PC-9 (cell line): Measurements from ENCODE around the gene SDK2. TPM values are rescaled to one million over a fixed set of nuclear protein-coding genes. Genes with fewer than 3 reads are reported as not detected.
"Not testable (repeated sequence)": the region's sequence is repeated elsewhere in the genome, so short reads cannot be mapped to it uniquely, and the experiment has no call there.

Experiments used
- BruUV-seq: library from RNA; stranded (reverse); fragments of 400-500 nt; replicated peaks from 2 replicates; lab custom pipeline; 2021; lab: Mats Ljungman, UMichigan
- CTCF ChIA-PET: fragments of 300-600 bp; sonication (Branson Sonifier 250); formaldehyde crosslinking; loops from one replicate; lab custom pipeline; 2022; ENCODE audit warnings: antibody characterized with exemption; lab: Charles Lee
- POLR2A ChIA-PET: fragments of 300-600 bp; sonication (Branson Sonifier 250); formaldehyde crosslinking; loops from one replicate; lab custom pipeline; 2022; ENCODE audit warnings: antibody characterized with exemption; ENCODE audit not compliant: unreplicated experiment; lab: Charles Lee
- DNase-seq, 2 experiments: peaks; one replicate each; pipeline versions ENCODE4 v3.0.0 to v3.0.0-alpha.2; 2015 to 2022; ENCODE audit warnings: mixed read lengths in 1 of 2
- H2AFZ ChIP-seq: fragments of 200-600 bp; sonication (generic); 2 replicates; pipeline ENCODE4 v1.8.1; 2017; ENCODE audit warnings: antibody characterized with exemption
- H3F3A ChIP-seq: fragments of 200-600 bp; sonication (generic); 2 replicates; pipeline ENCODE4 v1.8.1; 2017; ENCODE audit warnings: antibody characterized with exemption, mild to moderate bottlenecking, low read depth; ENCODE audit not compliant: insufficient read depth
- H3K27ac ChIP-seq: fragments of 200-600 bp; sonication (generic); 2 replicates; pipeline ENCODE4 v1.6.1; 2016; ENCODE audit warnings: mixed run types
- H3K27me3 ChIP-seq: fragments of 200-600 bp; sonication (generic); 2 replicates; pipeline ENCODE4 v1.6.1; 2016; ENCODE audit warnings: low read depth, mixed run types; ENCODE audit not compliant: insufficient read depth
- H3K36me3 ChIP-seq: fragments of 200-600 bp; sonication (generic); 2 replicates; pipeline ENCODE4 v1.6.1; 2016; ENCODE audit warnings: low read depth, mixed run types
- H3K4me1 ChIP-seq: fragments of 200-600 bp; sonication (generic); replicated peaks from 2 replicates; pipeline ENCODE4 v1.6.1; 2016; ENCODE audit warnings: mixed run types; ENCODE audit not compliant: insufficient read depth
- H3K4me2 ChIP-seq: fragments of 200-600 bp; sonication (generic); 2 replicates; pipeline ENCODE4 v1.6.1; 2017; ENCODE audit warnings: mixed run types
- H3K4me3 ChIP-seq: fragments of 200-600 bp; sonication (generic); 2 replicates; pipeline ENCODE4 v1.6.1; 2016; ENCODE audit warnings: mixed run types
- H3K79me2 ChIP-seq: fragments of 200-600 bp; sonication (generic); 2 replicates; pipeline ENCODE4 v1.6.1; 2017; ENCODE audit warnings: low read depth, mixed run types
- H3K9me2 ChIP-seq: fragments of 200-600 bp; sonication (generic); 2 replicates; pipeline ENCODE4 v1.8.1; 2017; ENCODE audit warnings: mild to moderate bottlenecking; ENCODE audit not compliant: insufficient read depth
- H3K9me3 ChIP-seq: fragments of 200-600 bp; sonication (generic); 2 replicates; pipeline ENCODE4 v1.8.1; 2016; ENCODE audit warnings: low read depth; ENCODE audit not compliant: insufficient read depth
- H4K20me1 ChIP-seq: fragments of 200-600 bp; sonication (generic); 2 replicates; pipeline ENCODE4 v1.8.1; 2017; ENCODE audit not compliant: insufficient read depth
- CTCF ChIP-seq: fragments of 200-600 bp; sonication (generic); conservative IDR thresholded peaks from 2 replicates; pipeline ENCODE4 v1.6.1; 2017; ENCODE audit warnings: mixed run types, antibody characterized with exemption, mild to moderate bottlenecking, moderate library complexity
- EZH2 ChIP-seq: fragments of 200-600 bp; sonication (generic); IDR thresholded peaks from 2 replicates; pipeline ENCODE4 v1.8.0; 2017; ENCODE audit warnings: antibody characterized with exemption, low read depth
- intact Hi-C: fragments of 100-400 bp; cut with micrococcal nuclease; formaldehyde crosslinking; loops from one replicate; pipeline ENCODE4 v1.10.0; 2022; ENCODE audit not compliant: unreplicated experiment
- total RNA-seq: library from RNA; stranded (reverse); gene quantifications from 2 replicates; pipeline ENCODE4 v1.2.3, GENCODE V29; 2021

The SDK2 gene
- total RNA-seq, 1 experiment from 2014 or later = 0.04 TPM

GRCh38 chr17:73371836-73372235, 272.4 kb downstream of the SDK2 start:
- TF ChIP-seq EZH2 = no peak
- no peak for TF ChIP-seq CTCF
- Histone ChIP-seq H4K20me1 (no peaks in the 10 kb centered on the region; the same call in 1 of the 2 replicates), H3K4me2 (no peak overlapping the region), H3K4me3 (no peak overlapping the region), H2AFZ (no peak overlapping the region), H3K36me3 (no peaks in the 10 kb centered on the region), H3K79me2 (no peaks in the 10 kb centered on the region), H3K9me3 (no peaks in the 10 kb centered on the region), H3K9me2 (no peaks in the 10 kb centered on the region), H3K4me1 (no peaks in the 10 kb centered on the region), H3K27me3 (peaks cover 32% of the 10 kb centered on the region), H3K27ac (no peak overlapping the region), H3F3A (no peaks in the 10 kb centered on the region)
- intact Hi-C loops = loop anchor here (2.0 kb wide), 2 partner anchors 645 to 805 kb away; no protein-coding TSS in a partner anchor
- POLR2A ChIA-PET = no interaction called here
- CTCF ChIA-PET = interaction anchor here (0.6 to 1.0 kb wide), 3 partner anchors 22 to 644 kb away, joined by 4 to 9 read pairs (median 8); no protein-coding TSS in a partner anchor
- BruUV-seq = no TSS peak
- DNase-seq = no peak

GRCh38 chr17:73371285-73371684, 273.0 kb downstream of the SDK2 start:
- no peaks in the 10 kb centered on the region for H3K9me2 ChIP-seq
- H3K4me3 ChIP-seq = no peak overlapping the region
- H4K20me1 ChIP-seq = no peaks in the 10 kb centered on the region; the same call in 1 of the 2 replicates
- H3K4me1 ChIP-seq = no peaks in the 10 kb centered on the region
- no peaks in the 10 kb centered on the region for H3F3A ChIP-seq
- intact Hi-C loops = loop anchor here (2.0 kb wide), 2 partner anchors 644 to 806 kb away; no protein-coding TSS in a partner anchor
- TF ChIP-seq CTCF (no peak), EZH2 (no peak)
- no peaks in the 10 kb centered on the region for H3K36me3 ChIP-seq
- no peak overlapping the region for H3K4me2 ChIP-seq
- ChIA-PET POLR2A (no interaction called here), CTCF (interaction anchor here (1.0 kb wide), 1 partner anchor 644 kb away, joined by 9 read pairs; no protein-coding TSS in a partner anchor)
- H3K27ac ChIP-seq = no peak overlapping the region
- BruUV-seq = no TSS peak
- no peak for DNase-seq
- H3K27me3 ChIP-seq = peaks cover 32% of the 10 kb centered on the region
- H2AFZ ChIP-seq = no peak overlapping the region
- H3K79me2 ChIP-seq = no peaks in the 10 kb centered on the region
- H3K9me3 ChIP-seq = no peaks in the 10 kb centered on the region

GRCh38 chr17:73369817-73370490, 274.3 kb downstream of the SDK2 start:
- not testable (repeated sequence) for H2AFZ ChIP-seq, H3K4me1 ChIP-seq, BruUV-seq, H4K20me1 ChIP-seq, H3K27ac ChIP-seq, H3K4me2 ChIP-seq, H3K79me2 ChIP-seq, H3K4me3 ChIP-seq, H3F3A ChIP-seq, H3K9me3 ChIP-seq, H3K36me3 ChIP-seq, H3K9me2 ChIP-seq
- intact Hi-C loops = loop anchor here (1.0 to 5.0 kb wide), 7 partner anchors 62 to 808 kb away; partner anchors contain the start of gene COG1
- POLR2A ChIA-PET = interaction anchor here (0.6 kb wide), 2 partner anchors 62 to 169 kb away, joined by 3 to 4 read pairs; no protein-coding TSS in a partner anchor
- DNase-seq = peak; percentile 58 to 80
- peak; percentile 96 for TF ChIP-seq CTCF
- H3K27me3 ChIP-seq = peaks cover 28% of the 10 kb centered on the region
- CTCF ChIA-PET = interaction anchor here (0.5 to 1.1 kb wide), 14 partner anchors 10 to 644 kb away, joined by 3 to 15 read pairs (median 4); partner anchors contain the start of gene CDC42EP4
